HG02610 (cell line): ENCODE data around the gene ERCC6L.

ENCODE experiments used
- ATAC-seq: cut with Tn5 transposase; IDR thresholded peaks from one replicate; pipeline ENCODE4 v1.9.1; 2021; ENCODE audit warnings: mild to moderate bottlenecking, moderate library complexity; ENCODE audit not compliant: unreplicated experiment

Gene ERCC6L

GRCh38 chrX:72238721-72239475 lies at the start of gene ERCC6L:
TSS of gene ERCC6L (minus strand) at chrX:72239027. CDS start at chrX:72238911, 116 bp downstream.
- peak; percentile 99 for ATAC-seq

- ATAC-seq, result no peak
Measured at GRCh38 chrX:72282302-72282701, 43.5 kb upstream of the ERCC6L start.

GRCh38 chrX:72280321-72280845 lies 41.6 kb upstream of the ERCC6L start:
- ATAC-seq, result no peak

- ATAC-seq, result no peak
Measured at GRCh38 chrX:72276478-72276953, 37.7 kb upstream of the ERCC6L start.

- no peak for ATAC-seq
Measured at GRCh38 chrX:72274526-72274925, 35.7 kb upstream of the ERCC6L start.

- no peak for ATAC-seq
Measured at GRCh38 chrX:72273718-72274117, 34.9 kb upstream of the ERCC6L start.

- no peak for ATAC-seq
Measured at GRCh38 chrX:72272868-72273267, 34.0 kb upstream of the ERCC6L start.

- ATAC-seq, result no peak
Measured at GRCh38 chrX:72271812-72272211, 33.0 kb upstream of the ERCC6L start.

GRCh38 chrX:72271091-72271788 lies 32.4 kb upstream of the ERCC6L start:
- no peak for ATAC-seq

- no peak for ATAC-seq
Measured at GRCh38 chrX:72270316-72270866, 31.6 kb upstream of the ERCC6L start.

- no peak for ATAC-seq
Measured at GRCh38 chrX:72269671-72270251, 30.9 kb upstream of the ERCC6L start.

GRCh38 chrX:72268597-72269365 lies 30.0 kb upstream of the ERCC6L start:
- ATAC-seq, result no peak

- no peak for ATAC-seq
Measured at GRCh38 chrX:72265263-72265662, 26.4 kb upstream of the ERCC6L start.

GRCh38 chrX:72262077-72262476 lies 23.2 kb upstream of the ERCC6L start:
- no peak for ATAC-seq

GRCh38 chrX:72260448-72260847 lies 21.6 kb upstream of the ERCC6L start:
- ATAC-seq, result no peak

- no peak for ATAC-seq
Measured at GRCh38 chrX:72258174-72258573, 19.3 kb upstream of the ERCC6L start.

- no peak for ATAC-seq
Measured at GRCh38 chrX:72255864-72256263, 17.0 kb upstream of the ERCC6L start.

- ATAC-seq, result no peak
Measured at GRCh38 chrX:72255445-72255844, 16.6 kb upstream of the ERCC6L start.

- ATAC-seq, result no peak
Measured at GRCh38 chrX:72254816-72255215, 16.0 kb upstream of the ERCC6L start.

- no peak for ATAC-seq
Measured at GRCh38 chrX:72253686-72254085, 14.9 kb upstream of the ERCC6L start.
